ENCODE measurements around the gene FBXO5. TPM values are rescaled to one million over a fixed set of nuclear protein-coding genes. Genes with fewer than 3 reads are reported as not detected.
"Not testable (repeated sequence)": the region's sequence is repeated elsewhere in the genome, so short reads cannot be mapped to it uniquely, and the experiment has no call there.

The FBXO5 gene
- total RNA-seq, 2 experiments from 2014 or later, result 41.8 to 42.7 TPM

- no peaks in the 10 kb centered on the region for H3K9me3 Mint-ChIP-seq
- no peaks in the 10 kb centered on the region for H3K36me3 Mint-ChIP-seq
- POLR2A ChIA-PET, result no interaction called here
- H3K4me1 Mint-ChIP-seq (ENCODE audit: low read depth), result no peaks in the 10 kb centered on the region
- no peak overlapping the region for H3K27ac Mint-ChIP-seq
- no peak overlapping the region for H3K4me3 Mint-ChIP-seq
- DNase-seq, result no peak
- CTCF ChIA-PET, result interaction anchor here (1.1 kb wide), 1 partner anchor 10 kb away, joined by 3 read pairs; no protein-coding TSS in a partner anchor
- intact Hi-C loops (cut with micrococcal nuclease), result no loop called here
- peaks cover 24% of the 10 kb centered on the region for H3K27me3 Mint-ChIP-seq
These were observed 30.6 kb upstream of the FBXO5 start for GRCh38 chr6:153013438-153013837.

- Mint-ChIP-seq H3K4me3 (no peak overlapping the region), H3K27me3 (peaks cover 21% of the 10 kb centered on the region), H3K27ac (no peak overlapping the region), H3K4me1 (ENCODE audit: low read depth) (no peaks in the 10 kb centered on the region), H3K36me3 (no peaks in the 10 kb centered on the region), H3K9me3 (no peaks in the 10 kb centered on the region)
- no peak for DNase-seq
- intact Hi-C loops (cut with micrococcal nuclease), result no loop called here
- CTCF ChIA-PET, result no interaction called here
- POLR2A ChIA-PET, result no interaction called here
These were observed 30.0 kb upstream of the FBXO5 start for GRCh38 chr6:153012856-153013255.

GRCh38 chr6:153003366-153003690 is 20.5 kb upstream of the FBXO5 start:
- ChIA-PET POLR2A (interaction anchor here (0.8 kb wide), 1 partner anchor 21 kb away, joined by 3 read pairs; the partner anchor contains the start of gene FBXO5), CTCF (no interaction called here)
- H3K4me1 Mint-ChIP-seq (ENCODE audit: low read depth), result peaks cover 30% of the 10 kb centered on the region
- H3K9me3 Mint-ChIP-seq, result peaks cover 5% of the 10 kb centered on the region
- peak overlapping the region; percentile 98 for H3K27ac Mint-ChIP-seq
- H3K27me3 Mint-ChIP-seq, result no peaks in the 10 kb centered on the region
- intact Hi-C loops (cut with micrococcal nuclease), result loop anchor here (1.0 to 5.0 kb wide), 2 partner anchors 22 to 821 kb away; no protein-coding TSS in a partner anchor
- DNase-seq, result no peak
- H3K36me3 Mint-ChIP-seq, result peaks cover 18% of the 10 kb centered on the region
- H3K4me3 Mint-ChIP-seq, result peak overlapping the region; percentile 98

- POLR2A ChIA-PET, result interaction anchor here (0.8 to 2.7 kb wide), 2 partner anchors 20 kb away, joined by 3 to 9 read pairs; partner anchors contain the start of gene FBXO5
- H3K36me3 Mint-ChIP-seq, result peaks cover 18% of the 10 kb centered on the region
These were observed 19.9 kb upstream of the FBXO5 start, which contains the start of gene MTRF1L for GRCh38 chr6:153002613-153003365. Gene MTRF1L (minus strand): TSS chr6:153002709. CDS start chr6:153002685, 24 bp downstream.

GRCh38 chr6:153001767-153002612 is 19.1 kb upstream of the FBXO5 start:
- Mint-ChIP-seq H3K4me1 (ENCODE audit: low read depth) (peaks cover 36% of the 10 kb centered on the region), H3K27ac (peak overlapping the region; percentile 90), H3K27me3 (no peaks in the 10 kb centered on the region), H3K9me3 (peaks cover 5% of the 10 kb centered on the region), H3K36me3 (peaks cover 24% of the 10 kb centered on the region), H3K4me3 (peak overlapping the region; percentile 98)
- ChIA-PET POLR2A (interaction anchor here (1.4 to 2.7 kb wide), 2 partner anchors 17 to 19 kb away, joined by 4 to 9 read pairs; partner anchors contain the start of gene FBXO5), CTCF (no interaction called here)
- peak; percentile 46 for DNase-seq
- intact Hi-C loops (cut with micrococcal nuclease), result loop anchor here (1.0 to 5.0 kb wide), 2 partner anchors 22 to 820 kb away; no protein-coding TSS in a partner anchor

More at GRCh38 chr6:153002613-153003365, 19.9 kb upstream of the FBXO5 start, which contains the start of gene MTRF1L:
- peaks cover 30% of the 10 kb centered on the region for H3K4me1 Mint-ChIP-seq (ENCODE audit: low read depth)
- CTCF ChIA-PET, result no interaction called here
- peak; percentile 95 for DNase-seq
- H3K27ac Mint-ChIP-seq, result peak within 1 kb of the TSS; percentile 98
- no peaks in the 10 kb centered on the region for H3K27me3 Mint-ChIP-seq
- H3K4me3 Mint-ChIP-seq, result peak within 1 kb of the TSS; percentile 98
- H3K9me3 Mint-ChIP-seq, result peaks cover 5% of the 10 kb centered on the region
- intact Hi-C loops (cut with micrococcal nuclease), result loop anchor here (1.0 to 5.0 kb wide), 3 partner anchors 21 to 820 kb away; no protein-coding TSS in a partner anchor

- Mint-ChIP-seq H3K4me3 (peak overlapping the region; percentile 98), H3K27ac (peak overlapping the region; percentile 20), H3K4me1 (ENCODE audit: low read depth) (peaks cover 48% of the 10 kb centered on the region), H3K36me3 (peaks cover 33% of the 10 kb centered on the region)
- not testable (repeated sequence) for H3K9me3 Mint-ChIP-seq, DNase-seq, H3K27me3 Mint-ChIP-seq
- ChIA-PET POLR2A (interaction anchor here (0.6 to 2.7 kb wide), 3 partner anchors 16 to 1981 kb away, joined by 4 to 9 read pairs (median 4); partner anchors contain the start of gene FBXO5), CTCF (interaction anchor here (0.9 to 1.2 kb wide), 2 partner anchors 10 to 18 kb away, joined by 3 read pairs; partner anchors contain the start of gene FBXO5)
- intact Hi-C loops (cut with micrococcal nuclease), result loop anchor here (5.0 kb wide), 1 partner anchor 818 kb away; no protein-coding TSS in a partner anchor
These were observed 17.9 kb upstream of the FBXO5 start for GRCh38 chr6:153000790-153001189.

GRCh38 chr6:153000243-153000642 is 17.4 kb upstream of the FBXO5 start:
- Mint-ChIP-seq H3K4me3 (peak overlapping the region; percentile 35), H3K9me3 (peaks cover 5% of the 10 kb centered on the region), H3K27ac (no peak overlapping the region), H3K36me3 (peaks cover 34% of the 10 kb centered on the region), H3K4me1 (ENCODE audit: low read depth) (peaks cover 52% of the 10 kb centered on the region), H3K27me3 (no peaks in the 10 kb centered on the region)
- ChIA-PET POLR2A (interaction anchor here (0.6 to 2.7 kb wide), 3 partner anchors 15 to 1981 kb away, joined by 4 to 9 read pairs (median 5); partner anchors contain the start of gene FBXO5), CTCF (interaction anchor here (0.9 to 1.2 kb wide), 2 partner anchors 9 to 17 kb away, joined by 3 read pairs; partner anchors contain the start of gene FBXO5)
- intact Hi-C loops (cut with micrococcal nuclease), result loop anchor here (5.0 kb wide), 1 partner anchor 818 kb away; no protein-coding TSS in a partner anchor
- DNase-seq, result no peak

GRCh38 chr6:152999538-152999937 is 16.7 kb upstream of the FBXO5 start:
- intact Hi-C loops (cut with micrococcal nuclease); H3K27me3 Mint-ChIP-seq; CTCF ChIA-PET; H3K9me3 Mint-ChIP-seq; DNase-seq: not testable (repeated sequence)
- Mint-ChIP-seq H3K4me1 (ENCODE audit: low read depth) (peaks cover 52% of the 10 kb centered on the region), H3K4me3 (peak overlapping the region; percentile 29), H3K27ac (peak overlapping the region; percentile 57), H3K36me3 (peaks cover 34% of the 10 kb centered on the region)
- POLR2A ChIA-PET, result interaction anchor here (0.9 to 1.1 kb wide), 2 partner anchors 14 to 15 kb away, joined by 3 to 5 read pairs; no protein-coding TSS in a partner anchor

GRCh38 chr6:152993847-152994246 is 11.0 kb upstream of the FBXO5 start:
- H3K4me3 Mint-ChIP-seq, result peak overlapping the region; percentile 20
- H3K36me3 Mint-ChIP-seq, result peaks cover 39% of the 10 kb centered on the region
- intact Hi-C loops (cut with micrococcal nuclease), result no loop called here

GRCh38 chr6:152993431-152993830 is 10.6 kb upstream of the FBXO5 start:
- DNase-seq, result no peak
- Mint-ChIP-seq H3K9me3 (no peaks in the 10 kb centered on the region), H3K4me1 (ENCODE audit: low read depth) (peaks cover 40% of the 10 kb centered on the region), H3K36me3 (peaks cover 39% of the 10 kb centered on the region), H3K27me3 (no peaks in the 10 kb centered on the region), H3K4me3 (peak overlapping the region; percentile 20), H3K27ac (peak overlapping the region; percentile 90)
- ChIA-PET CTCF (no interaction called here), POLR2A (no interaction called here)
- intact Hi-C loops (cut with micrococcal nuclease), result no loop called here

More at GRCh38 chr6:152993847-152994246, 11.0 kb upstream of the FBXO5 start:
- Mint-ChIP-seq H3K4me1 (ENCODE audit: low read depth) (peaks cover 43% of the 10 kb centered on the region), H3K9me3 (no peaks in the 10 kb centered on the region), H3K27me3 (no peaks in the 10 kb centered on the region), H3K27ac (peak overlapping the region; percentile 90)
- CTCF ChIA-PET, result no interaction called here
- POLR2A ChIA-PET, result no interaction called here
- DNase-seq, result no peak

GRCh38 chr6:152986978-152987377 is 4.1 kb upstream of the FBXO5 start:
- Mint-ChIP-seq H3K4me3 (no peak overlapping the region), H3K9me3 (no peaks in the 10 kb centered on the region), H3K27ac (peak overlapping the region; percentile 14), H3K27me3 (no peaks in the 10 kb centered on the region), H3K36me3 (peaks cover 31% of the 10 kb centered on the region), H3K4me1 (ENCODE audit: low read depth) (peaks cover 22% of the 10 kb centered on the region)
- CTCF ChIA-PET, result no interaction called here
- intact Hi-C loops (cut with micrococcal nuclease), result no loop called here
- DNase-seq, result no peak
- POLR2A ChIA-PET, result no interaction called here
